RWPE1 (cell line): ENCODE measurements around the gene ST7L.
A peak's percentile ranks its signal among the peaks of the same experiment; 100 is the strongest.

Experiments
- CTCF ChIA-PET: fragments of 350-600 bp; sonication (Branson Sonifier 250); formaldehyde crosslinking; extraction: SDS; loops from one replicate; lab custom pipeline; 2021; lab: Yijun Ruan, JAX
- POLR2A ChIA-PET: fragments of 400-600 bp; formaldehyde crosslinking; extraction: SDS; loops from one replicate; lab custom pipeline; 2020; ENCODE audit warnings: antibody characterized with exemption; ENCODE audit not compliant: low non-redundant PET; lab: Yijun Ruan, JAX
- DNase-seq: peaks from one replicate; pipeline ENCODE4 v3.0.0; 2012; ENCODE audit warnings: low spot score
- H3K27ac ChIP-seq: fragments of 450-650 bp; 2 replicates; pipeline ENCODE4 v1.5.1; 2017
- TF ChIP-seq, protein P1 (sequence below): fragments of 450-650 bp; conservative IDR thresholded peaks from 2 replicates; pipeline ENCODE4 v1.5.1; 2017; ENCODE audit warnings: low read depth, mild to moderate bottlenecking

The ST7L gene

DNA sequence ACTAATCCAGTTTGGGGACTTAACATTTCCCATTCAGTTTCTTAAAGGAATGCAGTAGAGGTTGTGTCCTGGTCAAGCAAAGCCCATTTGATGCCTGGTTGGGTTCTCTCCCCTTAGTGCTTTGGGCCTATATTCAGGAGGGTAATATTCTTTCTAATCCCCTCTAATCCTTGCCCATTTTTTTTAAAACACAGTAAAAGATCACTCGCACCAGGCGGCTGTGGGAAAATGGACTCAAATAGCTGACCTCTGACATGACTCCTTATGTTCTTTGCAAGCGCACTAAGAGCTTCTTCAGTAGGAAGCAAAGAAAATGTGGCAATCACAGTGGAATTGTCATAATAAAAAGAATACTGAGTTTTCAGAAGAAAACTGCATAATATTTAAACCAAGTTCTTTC is 60.3 kb downstream of the ST7L start:
- DNase-seq = no peak
- ChIA-PET POLR2A (no interaction called here), CTCF (interaction anchor here (0.9 kb wide), 1 partner anchor 15 kb away, joined by 4 read pairs; no protein-coding TSS in a partner anchor)
- TF ChIP-seq, protein P1, sequence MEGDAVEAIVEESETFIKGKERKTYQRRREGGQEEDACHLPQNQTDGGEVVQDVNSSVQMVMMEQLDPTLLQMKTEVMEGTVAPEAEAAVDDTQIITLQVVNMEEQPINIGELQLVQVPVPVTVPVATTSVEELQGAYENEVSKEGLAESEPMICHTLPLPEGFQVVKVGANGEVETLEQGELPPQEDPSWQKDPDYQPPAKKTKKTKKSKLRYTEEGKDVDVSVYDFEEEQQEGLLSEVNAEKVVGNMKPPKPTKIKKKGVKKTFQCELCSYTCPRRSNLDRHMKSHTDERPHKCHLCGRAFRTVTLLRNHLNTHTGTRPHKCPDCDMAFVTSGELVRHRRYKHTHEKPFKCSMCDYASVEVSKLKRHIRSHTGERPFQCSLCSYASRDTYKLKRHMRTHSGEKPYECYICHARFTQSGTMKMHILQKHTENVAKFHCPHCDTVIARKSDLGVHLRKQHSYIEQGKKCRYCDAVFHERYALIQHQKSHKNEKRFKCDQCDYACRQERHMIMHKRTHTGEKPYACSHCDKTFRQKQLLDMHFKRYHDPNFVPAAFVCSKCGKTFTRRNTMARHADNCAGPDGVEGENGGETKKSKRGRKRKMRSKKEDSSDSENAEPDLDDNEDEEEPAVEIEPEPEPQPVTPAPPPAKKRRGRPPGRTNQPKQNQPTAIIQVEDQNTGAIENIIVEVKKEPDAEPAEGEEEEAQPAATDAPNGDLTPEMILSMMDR = no peak
- H3K27ac ChIP-seq = no peak overlapping the region

DNA sequence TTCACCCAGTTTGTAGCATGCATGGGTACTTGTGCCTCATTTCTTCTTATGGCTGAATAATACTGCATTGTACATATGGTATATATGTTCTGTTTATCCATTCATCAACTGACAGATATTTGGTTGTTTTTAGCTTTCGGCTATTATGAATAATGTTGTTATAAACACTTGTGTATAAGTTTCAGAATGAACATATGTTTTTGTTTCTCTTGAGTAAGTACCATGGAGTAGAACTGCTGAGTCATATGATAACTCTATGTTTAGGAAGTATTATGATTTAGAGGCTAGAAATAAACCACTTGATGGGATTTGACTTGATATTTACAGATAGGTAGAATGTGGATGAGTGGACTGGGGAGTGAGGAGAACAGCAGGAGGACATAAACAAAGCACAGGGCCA is 61.6 kb downstream of the ST7L start:
- DNase-seq = no peak
- ChIA-PET POLR2A (no interaction called here), CTCF (no interaction called here)
- TF ChIP-seq, protein P1 = no peak
- no peak overlapping the region for H3K27ac ChIP-seq

DNA sequence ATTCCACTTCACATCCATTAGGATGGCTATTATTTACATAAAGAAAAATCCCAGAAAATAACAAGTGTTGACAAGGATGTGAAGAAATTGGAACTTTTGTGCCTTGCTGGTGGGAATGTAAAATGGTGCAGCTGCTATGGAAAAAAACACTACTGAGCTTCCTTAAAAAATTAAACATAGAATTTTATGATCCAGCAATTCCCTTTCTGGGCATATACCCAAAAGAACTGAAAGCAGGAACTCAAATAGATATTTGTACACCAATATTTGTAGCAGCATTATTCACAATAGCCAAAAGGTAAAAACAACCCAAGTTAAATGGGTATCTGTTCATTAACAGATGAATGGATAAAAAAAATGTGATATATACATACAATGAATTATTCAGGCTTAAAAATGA is 64.5 kb downstream of the ST7L start:
- TF ChIP-seq, protein P1 = no peak
- POLR2A ChIA-PET = no interaction called here
- CTCF ChIA-PET = no interaction called here
- H3K27ac ChIP-seq = no peak overlapping the region
- DNase-seq = no peak

DNA sequence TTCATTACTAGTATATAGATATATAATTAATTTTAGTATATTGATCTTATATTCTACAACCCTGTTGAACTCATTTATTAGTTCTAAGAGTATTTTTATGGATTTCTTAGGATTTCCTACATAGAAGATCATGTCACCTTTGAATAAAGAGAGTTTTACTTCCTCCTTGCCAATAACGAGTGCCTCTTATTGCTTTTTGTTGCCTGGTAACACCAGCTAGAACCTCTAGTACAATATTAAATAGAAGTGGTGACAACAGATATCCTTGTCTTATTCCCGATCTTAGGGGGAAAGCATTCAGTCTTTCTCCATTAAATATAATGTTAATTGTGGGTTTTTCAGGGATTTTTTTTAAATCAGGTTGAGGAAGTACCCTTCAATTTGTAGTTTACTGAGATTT is 69.4 kb downstream of the ST7L start:
- POLR2A ChIA-PET = no interaction called here
- TF ChIP-seq, protein P1 = no peak
- CTCF ChIA-PET = no interaction called here
- H3K27ac ChIP-seq = no peak overlapping the region
- DNase-seq = no peak

DNA sequence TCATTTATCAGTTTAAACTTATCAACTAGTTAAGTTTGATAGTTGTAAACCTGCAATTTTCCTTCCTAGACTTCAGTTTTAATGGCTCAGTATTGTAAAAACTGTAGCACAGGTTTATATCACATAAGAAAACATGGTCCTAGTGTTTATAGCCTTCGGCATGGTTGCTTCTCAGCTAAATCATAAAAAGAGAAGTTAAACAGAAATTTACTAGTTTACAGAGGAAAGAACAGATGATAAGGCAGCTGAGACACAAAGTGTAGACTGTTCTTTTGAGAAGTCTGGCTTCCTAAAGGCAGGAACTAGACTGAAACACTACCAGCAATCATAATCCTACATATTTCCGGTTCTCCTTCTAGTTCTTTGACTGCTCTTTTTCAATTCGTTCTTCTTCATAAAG is 70.4 kb downstream of the ST7L start:
- TF ChIP-seq, protein P1 = no peak
- POLR2A ChIA-PET = no interaction called here
- CTCF ChIA-PET = interaction anchor here (0.6 kb wide), 2 partner anchors 13 to 57 kb away, joined by 3 to 4 read pairs; no protein-coding TSS in a partner anchor
- H3K27ac ChIP-seq = no peak overlapping the region
- no peak for DNase-seq

DNA sequence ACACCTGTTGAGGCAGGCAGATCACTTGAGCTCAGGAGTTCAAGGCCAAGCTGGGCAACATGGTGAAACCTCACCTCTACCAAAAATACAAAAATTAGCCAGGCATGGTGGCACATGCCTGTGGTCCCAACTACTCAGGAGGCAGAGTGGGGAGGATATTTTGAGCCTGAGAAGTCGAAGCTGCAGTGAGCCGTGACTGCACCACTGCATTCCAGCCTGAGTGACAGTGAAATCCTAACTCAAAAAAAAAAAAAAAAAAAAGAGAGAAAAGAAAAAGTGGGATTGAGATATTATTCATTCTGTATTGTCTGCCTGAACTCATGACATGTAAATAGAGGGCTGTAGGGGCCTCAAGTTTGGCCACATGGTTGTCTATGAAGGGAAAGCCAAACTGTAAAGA is 72.9 kb downstream of the ST7L start:
- TF ChIP-seq, protein P1 = no peak
- peak overlapping the region; percentile 39; the same call in 1 of the 2 replicates for H3K27ac ChIP-seq
- DNase-seq = no peak
- ChIA-PET POLR2A (no interaction called here), CTCF (no interaction called here)
